Measurements from ENCODE around the gene NTRK2. TPM values are rescaled to one million over a fixed set of nuclear protein-coding genes. Genes with fewer than 3 reads are reported as not detected.

The NTRK2 gene
- total RNA-seq, 4 donors from 2014 or later: 2.6 to 8.5 (median 6.0) TPM

GRCh38 chr9:84775056-84775643, 105.6 kb downstream of the NTRK2 start:
- no peak for ATAC-seq

GRCh38 chr9:84778570-84778969, 109.0 kb downstream of the NTRK2 start:
- Histone ChIP-seq H3K4me3 (no peak overlapping the region), H3K36me3 (no peaks in the 10 kb centered on the region), H3K4me1 (no peaks in the 10 kb centered on the region), H3K27me3 (no peaks in the 10 kb centered on the region), H3K9me3 (no peaks in the 10 kb centered on the region), H3K27ac (no peak overlapping the region)
- TF ChIP-seq CTCF (IDR thresholded peaks at IDR 0.05): no peak
- no peak for TF ChIP-seq POLR2A (IDR thresholded peaks at IDR 0.05)
- no peak for TF ChIP-seq POLR2AphosphoS5 (IDR thresholded peaks at IDR 0.05)
- TF ChIP-seq EP300 (IDR thresholded peaks at IDR 0.05): no peak
- WGBS, 2 donors (ENCODE audit: low coverage in 1 of 2): 73 to 80% methylated on average over 1 to 3 of the region's 5 CpGs
- no peak for ATAC-seq

More at GRCh38 chr9:84775056-84775643, 105.6 kb downstream of the NTRK2 start:
- no peak for TF ChIP-seq POLR2AphosphoS5 (IDR thresholded peaks at IDR 0.05)
- no peak for TF ChIP-seq EP300 (IDR thresholded peaks at IDR 0.05)
- no peak for TF ChIP-seq POLR2A (IDR thresholded peaks at IDR 0.05)
- no peak for TF ChIP-seq CTCF (IDR thresholded peaks at IDR 0.05)
- H3K36me3 ChIP-seq: no peaks in the 10 kb centered on the region
- no peaks in the 10 kb centered on the region for H3K27me3 ChIP-seq
- 93 to 95% methylated on average over 4 of the region's 4 CpGs for WGBS, 2 donors (ENCODE audit: low coverage in 1 of 2)
- H3K4me3 ChIP-seq: no peak overlapping the region
- H3K9me3 ChIP-seq: no peaks in the 10 kb centered on the region
- H3K4me1 ChIP-seq: no peaks in the 10 kb centered on the region
- H3K27ac ChIP-seq: no peak overlapping the region

DNA sequence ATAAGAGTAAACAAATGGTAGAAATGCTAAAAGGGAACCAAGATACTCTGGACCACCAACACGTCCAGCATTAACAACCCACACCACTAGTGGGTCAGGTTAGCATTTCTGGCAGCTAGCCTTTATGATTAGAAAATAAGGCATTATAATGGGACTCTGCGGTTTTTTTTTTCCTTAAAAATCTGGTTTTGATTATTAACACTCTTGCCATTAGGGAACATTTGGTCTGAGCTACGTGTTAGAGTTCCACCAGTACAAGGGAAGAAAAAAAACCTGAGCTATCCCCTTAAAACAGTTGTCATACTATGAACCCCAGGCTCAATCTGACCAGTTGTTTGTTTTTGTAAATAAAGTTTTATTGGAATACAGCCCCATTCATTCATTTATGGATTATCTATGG, 110.4 kb downstream of the NTRK2 start:
- no peak for TF ChIP-seq POLR2A (IDR thresholded peaks at IDR 0.05)
- no peak for TF ChIP-seq EP300 (IDR thresholded peaks at IDR 0.05)
- TF ChIP-seq POLR2AphosphoS5 (IDR thresholded peaks at IDR 0.05): no peak
- TF ChIP-seq CTCF (IDR thresholded peaks at IDR 0.05): no peak
- H3K9me3 ChIP-seq: no peaks in the 10 kb centered on the region
- ATAC-seq: no peak
- H3K27ac ChIP-seq: no peak overlapping the region
- 65 to 73% methylated on average over 3 of the region's 3 CpGs for WGBS, 2 donors (ENCODE audit: low coverage in 1 of 2)
- H3K4me1 ChIP-seq: no peaks in the 10 kb centered on the region
- H3K4me3 ChIP-seq: no peak overlapping the region
- no peaks in the 10 kb centered on the region for H3K27me3 ChIP-seq
- no peaks in the 10 kb centered on the region for H3K36me3 ChIP-seq

DNA sequence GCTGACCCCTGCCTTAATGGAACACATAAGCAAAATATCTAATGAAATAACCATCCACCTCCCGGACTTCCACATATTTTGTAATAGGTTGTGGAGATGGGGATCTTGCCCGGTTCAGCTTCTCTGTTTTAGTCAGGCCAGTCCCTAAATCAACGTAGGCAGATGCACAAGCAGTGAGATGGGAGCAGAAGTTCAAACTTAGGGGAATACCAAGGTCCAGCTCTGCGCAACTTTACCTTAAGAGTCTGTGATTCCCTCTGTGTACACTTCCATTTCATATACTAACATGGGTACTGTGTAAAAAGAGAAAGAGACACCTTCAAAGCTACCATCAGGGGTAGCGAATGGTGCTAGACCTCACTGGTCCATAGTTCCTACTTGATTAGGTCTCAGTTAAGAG, 110.9 kb downstream of the NTRK2 start:
- Histone ChIP-seq H3K4me3 (no peak overlapping the region), H3K36me3 (no peaks in the 10 kb centered on the region), H3K27me3 (no peaks in the 10 kb centered on the region), H3K27ac (no peak overlapping the region), H3K4me1 (no peaks in the 10 kb centered on the region), H3K9me3 (no peaks in the 10 kb centered on the region)
- TF ChIP-seq POLR2A (IDR thresholded peaks at IDR 0.05): no peak
- TF ChIP-seq POLR2AphosphoS5 (IDR thresholded peaks at IDR 0.05): no peak
- TF ChIP-seq EP300 (IDR thresholded peaks at IDR 0.05): no peak
- TF ChIP-seq CTCF (IDR thresholded peaks at IDR 0.05): no peak
- ATAC-seq: no peak
- 89 to 100% methylated on average over 2 to 4 of the region's 5 CpGs for WGBS, 2 donors (ENCODE audit: low coverage in 1 of 2)

GRCh38 chr9:84781458-84781857, 111.9 kb downstream of the NTRK2 start:
- H3K9me3 ChIP-seq: no peaks in the 10 kb centered on the region
- no peak overlapping the region for H3K27ac ChIP-seq
- WGBS, 2 donors (ENCODE audit: low coverage in 1 of 2): 21 to 57% methylated on average over 2 of the region's 2 CpGs
- no peaks in the 10 kb centered on the region for H3K27me3 ChIP-seq
- H3K36me3 ChIP-seq: no peaks in the 10 kb centered on the region
- TF ChIP-seq EP300 (IDR thresholded peaks at IDR 0.05): no peak
- TF ChIP-seq POLR2A (IDR thresholded peaks at IDR 0.05): no peak
- peak in 1 of 4 experiments; percentile 19 for TF ChIP-seq CTCF (IDR thresholded peaks at IDR 0.05)
- TF ChIP-seq POLR2AphosphoS5 (IDR thresholded peaks at IDR 0.05): no peak
- ATAC-seq: no peak
- no peaks in the 10 kb centered on the region for H3K4me1 ChIP-seq
- H3K4me3 ChIP-seq: no peak overlapping the region

All from gastroesophageal sphincter (tissue), 4 donors.